ENCODE results near the gene TDRD9.

TDRD9 gene

GRCh38 chr14:103881268-103882201, 46.7 kb upstream of the TDRD9 start:
- in situ Hi-C loops (cut with MboI; ENCODE audit: low pct_unique_long_range_greater_than_20kb, low sequenced_read_pairs, unreplicated experiment) = no loop called here
- TF ChIP-seq CTCF (IDR thresholded peaks at IDR 0.05; ENCODE audit: extremely low read depth, insufficient read depth, missing control alignments) = no peak
- no peak for DNase-seq (ENCODE audit: low spot score)

GRCh38 chr14:103882503-103883262, 45.6 kb upstream of the TDRD9 start:
- in situ Hi-C loops (cut with MboI; ENCODE audit: low pct_unique_long_range_greater_than_20kb, low sequenced_read_pairs, unreplicated experiment) = no loop called here
- DNase-seq (ENCODE audit: low spot score) = no peak
- TF ChIP-seq CTCF (IDR thresholded peaks at IDR 0.05; ENCODE audit: extremely low read depth, insufficient read depth, missing control alignments) = no peak

- no peak for TF ChIP-seq CTCF (IDR thresholded peaks at IDR 0.05; ENCODE audit: extremely low read depth, insufficient read depth, missing control alignments)
- no peak for DNase-seq (ENCODE audit: low spot score)
- in situ Hi-C loops (cut with MboI; ENCODE audit: low pct_unique_long_range_greater_than_20kb, low sequenced_read_pairs, unreplicated experiment) = no loop called here
Observed at GRCh38 chr14:103883263-103883523, 45.1 kb upstream of the TDRD9 start.

- in situ Hi-C loops (cut with MboI; ENCODE audit: low pct_unique_long_range_greater_than_20kb, low sequenced_read_pairs, unreplicated experiment) = no loop called here
- no peak for DNase-seq (ENCODE audit: low spot score)
- TF ChIP-seq CTCF (IDR thresholded peaks at IDR 0.05; ENCODE audit: extremely low read depth, insufficient read depth, missing control alignments) = no peak
Observed at GRCh38 chr14:103884854-103885253, 43.4 kb upstream of the TDRD9 start.

GRCh38 chr14:103885509-103885932, 42.7 kb upstream of the TDRD9 start:
- DNase-seq (ENCODE audit: low spot score) = no peak
- TF ChIP-seq CTCF (IDR thresholded peaks at IDR 0.05; ENCODE audit: extremely low read depth, insufficient read depth, missing control alignments) = no peak
- in situ Hi-C loops (cut with MboI; ENCODE audit: low pct_unique_long_range_greater_than_20kb, low sequenced_read_pairs, unreplicated experiment) = no loop called here

GRCh38 chr14:103886304-103887169, 41.7 kb upstream of the TDRD9 start:
- TF ChIP-seq CTCF (IDR thresholded peaks at IDR 0.05; ENCODE audit: extremely low read depth, insufficient read depth, missing control alignments) = no peak
- in situ Hi-C loops (cut with MboI; ENCODE audit: low pct_unique_long_range_greater_than_20kb, low sequenced_read_pairs, unreplicated experiment) = no loop called here
- no peak for DNase-seq (ENCODE audit: low spot score)
